Hematopoietic multipotent progenitor cell treated with erythropoietin and hydrocortisone succinate and interleukin-3 and kit ligand, for 8 days (in vitro differentiated cells): ENCODE data around the gene PRUNE2.
A peak's percentile ranks its signal among the peaks of the same experiment; 100 is the strongest.
"Not testable (repeated sequence)": the region's sequence is repeated elsewhere in the genome, so short reads cannot be mapped to it uniquely, and the experiment has no call there.

Source experiments
- DNase-seq: peaks from one replicate; pipeline ENCODE4 v3.0.0-alpha.2; 2015

The PRUNE2 gene, protein sequence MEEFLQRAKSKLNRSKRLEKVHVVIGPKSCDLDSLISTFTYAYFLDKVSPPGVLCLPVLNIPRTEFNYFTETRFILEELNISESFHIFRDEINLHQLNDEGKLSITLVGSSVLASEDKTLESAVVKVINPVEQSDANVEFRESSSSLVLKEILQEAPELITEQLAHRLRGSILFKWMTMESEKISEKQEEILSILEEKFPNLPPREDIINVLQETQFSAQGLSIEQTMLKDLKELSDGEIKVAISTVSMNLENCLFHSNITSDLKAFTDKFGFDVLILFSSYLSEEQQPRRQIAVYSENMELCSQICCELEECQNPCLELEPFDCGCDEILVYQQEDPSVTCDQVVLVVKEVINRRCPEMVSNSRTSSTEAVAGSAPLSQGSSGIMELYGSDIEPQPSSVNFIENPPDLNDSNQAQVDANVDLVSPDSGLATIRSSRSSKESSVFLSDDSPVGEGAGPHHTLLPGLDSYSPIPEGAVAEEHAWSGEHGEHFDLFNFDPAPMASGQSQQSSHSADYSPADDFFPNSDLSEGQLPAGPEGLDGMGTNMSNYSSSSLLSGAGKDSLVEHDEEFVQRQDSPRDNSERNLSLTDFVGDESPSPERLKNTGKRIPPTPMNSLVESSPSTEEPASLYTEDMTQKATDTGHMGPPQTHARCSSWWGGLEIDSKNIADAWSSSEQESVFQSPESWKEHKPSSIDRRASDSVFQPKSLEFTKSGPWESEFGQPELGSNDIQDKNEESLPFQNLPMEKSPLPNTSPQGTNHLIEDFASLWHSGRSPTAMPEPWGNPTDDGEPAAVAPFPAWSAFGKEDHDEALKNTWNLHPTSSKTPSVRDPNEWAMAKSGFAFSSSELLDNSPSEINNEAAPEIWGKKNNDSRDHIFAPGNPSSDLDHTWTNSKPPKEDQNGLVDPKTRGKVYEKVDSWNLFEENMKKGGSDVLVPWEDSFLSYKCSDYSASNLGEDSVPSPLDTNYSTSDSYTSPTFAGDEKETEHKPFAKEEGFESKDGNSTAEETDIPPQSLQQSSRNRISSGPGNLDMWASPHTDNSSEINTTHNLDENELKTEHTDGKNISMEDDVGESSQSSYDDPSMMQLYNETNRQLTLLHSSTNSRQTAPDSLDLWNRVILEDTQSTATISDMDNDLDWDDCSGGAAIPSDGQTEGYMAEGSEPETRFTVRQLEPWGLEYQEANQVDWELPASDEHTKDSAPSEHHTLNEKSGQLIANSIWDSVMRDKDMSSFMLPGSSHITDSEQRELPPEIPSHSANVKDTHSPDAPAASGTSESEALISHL (N-terminal part only)

GRCh38 chr9:76905791-76906646, at the start of gene PRUNE2:
PRUNE2 (minus strand) TSS chr9:76906114; CDS start chr9:76905963, 151 bp downstream.
- DNase-seq, result peak; percentile 69

DNA sequence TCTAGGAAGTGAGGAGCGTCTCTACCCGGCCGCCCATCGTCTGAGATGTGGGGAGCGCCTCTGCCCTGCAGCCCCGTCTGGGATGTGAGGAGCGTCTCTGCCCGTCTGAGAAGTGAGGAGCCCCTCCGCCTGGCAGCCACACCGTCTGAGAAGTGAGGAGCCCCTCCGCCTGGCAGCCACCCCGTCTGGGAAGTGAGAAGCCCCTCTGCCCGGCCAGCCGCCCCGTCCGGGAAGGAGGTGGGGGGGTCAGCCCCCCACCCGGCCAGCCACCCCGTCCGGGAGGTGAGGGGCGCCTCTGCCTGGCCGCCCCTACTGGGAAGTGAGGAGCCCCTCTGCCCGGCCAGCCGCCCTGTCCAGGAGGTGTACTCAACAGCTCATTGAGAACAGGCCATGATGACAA, 49.5 kb upstream of the PRUNE2 start:
- DNase-seq, result not testable (repeated sequence)

DNA sequence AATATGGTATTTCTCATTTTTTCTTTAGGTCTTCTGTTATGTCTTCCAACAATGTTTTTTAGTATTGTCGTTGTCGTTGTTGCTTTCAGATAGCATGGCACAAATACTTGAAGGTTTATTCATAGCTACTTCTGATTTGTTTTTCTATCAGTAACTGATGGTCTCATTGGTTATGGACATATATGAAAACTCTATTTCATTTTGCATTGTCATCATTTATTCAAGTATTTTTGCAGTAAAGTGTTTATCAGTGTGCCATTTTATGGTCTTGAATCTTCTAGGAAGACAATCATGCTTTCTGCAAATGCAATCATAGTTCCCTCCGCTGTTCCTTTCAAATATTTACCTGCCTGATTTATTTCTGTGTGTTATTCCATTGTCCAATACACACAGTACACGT, 44.0 kb upstream of the PRUNE2 start:
- no peak for DNase-seq

GRCh38 chr9:76944011-76944410, 38.1 kb upstream of the PRUNE2 start:
- no peak for DNase-seq

- no peak for DNase-seq
Measured at GRCh38 chr9:76943054-76943453, 37.1 kb upstream of the PRUNE2 start.

- DNase-seq, result no peak
Measured at GRCh38 chr9:76932757-76933156, 26.8 kb upstream of the PRUNE2 start.

DNA sequence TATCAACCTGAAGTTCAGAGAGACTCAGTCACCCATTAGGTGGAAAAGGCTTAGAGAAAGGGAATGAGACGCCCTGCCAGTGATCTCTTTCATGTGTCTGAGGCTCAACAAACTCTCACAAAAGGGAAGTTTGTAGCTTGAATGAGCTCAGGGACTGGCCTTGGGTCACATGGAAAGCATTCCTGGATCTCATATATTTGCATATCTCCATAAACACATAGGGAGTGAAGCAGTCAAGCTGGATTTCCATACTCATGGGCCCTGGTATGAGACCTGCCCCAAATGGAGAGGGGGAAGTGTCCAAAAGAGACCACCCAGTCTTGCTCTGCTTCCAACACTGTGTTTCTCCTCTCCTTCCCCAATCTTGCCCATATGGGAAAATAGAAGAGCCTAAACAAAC, 26.4 kb upstream of the PRUNE2 start:
- DNase-seq, result no peak

- no peak for DNase-seq
Measured at GRCh38 chr9:76927540-76928240, 21.8 kb upstream of the PRUNE2 start.

GRCh38 chr9:76926846-76927245, 20.9 kb upstream of the PRUNE2 start:
- no peak for DNase-seq

GRCh38 chr9:76926324-76926741, 20.4 kb upstream of the PRUNE2 start:
- DNase-seq, result no peak

GRCh38 chr9:76921165-76921564, 15.3 kb upstream of the PRUNE2 start:
- DNase-seq, result no peak

- DNase-seq, result no peak
Measured at GRCh38 chr9:76917299-76917698, 11.4 kb upstream of the PRUNE2 start.

DNA sequence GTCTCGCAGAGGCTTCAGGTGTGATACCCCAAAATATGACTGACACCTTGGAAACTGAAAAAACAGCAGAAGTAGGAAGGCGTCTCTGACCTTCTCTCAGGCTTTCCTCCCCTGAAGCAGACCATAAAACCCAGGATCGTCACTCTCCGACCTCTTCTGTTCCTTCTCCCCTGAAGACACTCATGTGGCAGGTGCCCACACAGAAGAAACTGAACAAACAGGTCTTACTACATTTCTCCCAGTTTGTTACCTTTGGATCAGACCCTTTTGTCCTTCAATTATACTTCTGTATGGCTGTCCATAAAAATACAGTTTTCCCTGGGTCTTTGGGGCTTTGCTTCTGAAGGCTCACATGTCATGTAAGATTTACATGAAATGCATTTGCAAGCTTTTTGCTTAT, 10.3 kb upstream of the PRUNE2 start:
- DNase-seq, result no peak

GRCh38 chr9:76913467-76913866, 7.6 kb upstream of the PRUNE2 start:
- no peak for DNase-seq

DNA sequence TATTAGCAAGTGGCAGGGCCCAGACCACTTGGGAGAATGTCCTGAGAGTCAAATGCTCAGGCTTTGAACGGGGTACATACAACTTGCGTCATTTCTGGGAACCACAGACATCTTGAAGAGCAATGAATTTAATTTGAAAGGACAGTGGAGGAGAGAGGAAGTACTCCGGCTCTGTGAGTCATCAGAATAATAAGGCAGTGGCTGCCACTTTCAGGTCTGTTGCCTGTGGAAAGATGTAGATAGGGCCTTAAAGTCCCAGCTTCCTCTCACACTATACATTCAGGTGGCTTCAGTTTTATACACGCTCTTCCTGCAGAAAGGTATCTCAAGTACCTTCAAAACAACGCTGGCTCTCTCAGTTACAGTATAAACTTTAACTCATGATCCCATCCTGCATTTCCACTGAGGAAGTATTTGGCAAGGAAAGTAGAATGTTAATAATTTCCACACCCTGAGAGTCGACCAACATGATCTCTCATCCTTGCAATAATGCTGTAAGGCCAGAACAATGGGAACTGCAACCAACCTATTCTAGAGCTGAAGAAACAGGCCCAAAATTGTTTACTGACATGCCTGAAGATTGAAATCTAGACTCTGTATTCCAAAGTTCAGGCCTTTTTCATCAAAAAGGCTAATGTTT, 6.8 kb upstream of the PRUNE2 start:
- DNase-seq, result no peak

DNA sequence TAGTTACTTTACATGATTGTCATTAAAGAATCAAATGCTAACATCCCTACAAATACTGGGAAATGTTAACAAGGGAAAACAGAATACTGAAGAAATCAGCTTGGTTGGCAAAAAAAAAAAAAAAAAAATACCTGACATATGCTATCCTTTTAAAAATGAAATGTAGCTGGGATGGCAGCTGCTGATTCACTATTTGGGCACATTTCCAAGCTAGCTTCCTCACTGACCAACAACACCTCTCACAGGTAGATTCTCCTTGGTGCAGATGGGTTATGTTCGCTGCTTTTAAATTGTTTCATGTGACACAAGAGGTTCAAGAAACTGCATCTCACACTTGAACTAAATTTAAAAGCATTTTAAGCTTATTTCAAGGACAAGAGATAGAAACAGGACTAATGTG, 6.1 kb upstream of the PRUNE2 start:
- no peak for DNase-seq

GRCh38 chr9:76910861-76911260, 4.9 kb upstream of the PRUNE2 start:
- no peak for DNase-seq

GRCh38 chr9:76906647-76906975, 697 bp upstream of the PRUNE2 start:
- DNase-seq, result no peak

DNA sequence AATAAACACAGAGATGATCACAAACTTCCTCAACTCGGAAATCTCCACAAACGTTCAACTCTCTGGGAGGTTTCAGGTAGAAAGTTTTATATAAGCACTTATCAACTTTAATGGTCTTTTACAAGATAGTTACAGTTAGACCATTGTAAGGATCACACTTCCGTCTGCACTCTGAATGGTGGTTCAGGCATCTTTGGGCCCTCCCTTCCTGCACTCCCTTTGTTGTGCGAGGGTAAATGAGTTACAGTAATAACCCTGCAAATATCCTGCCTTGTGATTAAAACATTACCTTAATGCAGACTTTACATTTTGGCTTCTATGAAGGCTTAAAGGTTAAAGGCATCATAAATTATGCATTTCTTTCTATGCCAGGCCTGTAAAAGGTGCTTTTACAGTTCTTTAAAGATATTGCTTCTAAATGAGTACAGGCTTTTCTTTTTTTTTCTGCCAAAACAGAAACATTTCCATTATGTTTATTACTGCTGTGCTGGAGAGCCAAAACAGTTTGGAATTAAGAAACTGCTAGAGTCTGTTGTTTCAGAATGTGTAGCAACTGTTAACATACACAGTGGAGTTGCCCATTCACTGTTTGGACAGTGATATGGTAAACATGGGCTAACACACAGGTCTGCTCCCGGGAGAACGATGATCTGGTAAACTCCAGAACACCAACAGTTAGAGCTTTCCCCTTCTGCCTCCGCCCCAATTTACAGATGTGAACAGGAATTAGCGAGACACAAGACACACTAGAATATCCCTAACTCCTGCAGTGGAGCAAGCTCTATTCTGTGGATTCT, 1.1 kb downstream of the PRUNE2 start:
- no peak for DNase-seq

DNA sequence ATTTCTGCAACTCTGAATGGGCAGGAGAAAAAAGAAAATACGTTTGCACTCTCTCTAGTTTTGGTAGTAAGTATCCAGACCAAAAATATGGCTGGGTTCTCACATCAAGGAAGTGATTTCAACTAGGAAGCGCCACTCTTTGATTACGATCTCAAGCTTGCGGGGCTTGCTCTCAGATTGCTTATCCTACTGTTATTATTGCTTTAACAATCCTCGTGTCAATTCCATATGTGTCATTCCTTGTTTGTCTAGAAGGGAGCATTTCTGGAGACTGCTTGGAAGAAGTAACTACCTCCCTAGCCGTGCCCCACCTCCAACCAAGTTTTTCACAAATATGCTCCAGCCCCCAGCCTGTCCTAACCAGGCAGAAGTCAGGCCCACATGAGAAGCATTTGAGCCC, 3.5 kb downstream of the PRUNE2 start:
- no peak for DNase-seq
